ENCODE results near the gene YWHAE. TPM values are rescaled to one million over a fixed set of nuclear protein-coding genes. Genes with fewer than 3 reads are reported as not detected.

YWHAE gene
- total and polyA plus RNA-seq, 9 of the 15 experiments (the other 6 are each of a cell fraction or from before 2014, with no cell fraction given), result 184 to 727 (median 448) TPM

DNA sequence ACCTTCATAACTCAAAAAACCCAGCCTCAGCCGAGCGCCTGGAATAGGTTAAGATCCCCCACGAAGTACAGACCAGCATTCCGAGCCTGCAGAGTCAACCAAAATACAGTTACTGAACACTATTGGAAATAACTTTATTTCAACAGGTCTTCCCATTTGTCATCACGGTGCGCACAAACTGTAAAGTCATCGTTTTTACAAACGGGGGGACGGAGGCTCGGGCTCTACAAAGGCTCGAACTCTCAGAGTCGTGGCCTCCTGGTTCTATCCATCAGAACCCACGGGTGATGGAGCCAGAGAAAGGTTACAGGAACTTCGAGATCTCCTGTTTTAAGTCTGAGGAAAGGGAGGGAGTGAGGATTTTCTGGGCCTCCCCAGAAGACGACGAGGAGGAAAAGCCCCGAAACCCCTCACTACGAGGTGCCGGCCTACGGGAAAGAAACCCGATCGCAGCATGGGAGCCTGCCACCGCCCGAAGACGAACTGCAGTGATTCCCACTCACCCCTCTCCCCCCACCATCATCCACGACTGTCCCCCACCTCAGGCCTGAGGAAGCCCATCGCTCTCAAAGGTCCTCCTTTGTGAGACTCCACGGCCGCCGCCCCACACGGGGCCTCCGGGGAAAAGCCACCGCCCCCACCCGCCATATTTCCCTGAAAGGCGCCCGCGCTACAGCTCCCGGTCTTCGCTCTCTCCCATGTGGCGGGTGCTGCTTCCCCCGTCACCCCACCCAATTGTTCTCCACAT is 917 bp downstream of the YWHAE start:
- DNase-seq (ENCODE audit: extremely low read depth in 1 of 4, low spot score in 3 of 4) (peak in 2 of 4 experiments; percentile 22 to 45), ATAC-seq (peak; percentile 56), FAIRE-seq (peak; percentile 56)
- intact Hi-C loops (cut with micrococcal nuclease), result no loop called here
- Histone ChIP-seq H3K27me3 (ENCODE audit: control insufficient read depth in 2 of 2, insufficient read depth in 2 of 2, low read length in 2 of 2) (no peaks in the 10 kb centered on the region), H3K4me1 (replicated peaks in 1 of 2; ENCODE audit: control insufficient read depth in 2 of 2, insufficient read depth in 2 of 2, low read length in 2 of 2) (peaks cover 8 to 15% of the 10 kb centered on the region in 2 experiments; a peak in 4 of 5 replicates), H3K36me3 (ENCODE audit: control insufficient read depth, insufficient read depth, low read length) (peaks cover 28% of the 10 kb centered on the region; the same call in 2 of the 3 replicates), H4K20me1 (replicated peaks; ENCODE audit: control insufficient read depth, insufficient read depth, low read length) (peaks cover 35% of the 10 kb centered on the region), H3K27ac (ENCODE audit: extremely low read depth, low read depth, low read length) (peak overlapping the region; percentile 99), H2AFZ (ENCODE audit: low read depth, low read length) (0 out of 2 replicates have a peak overlapping the region, but pooled peaks have one; percentile 63), H3K4me2 (ENCODE audit: insufficient read depth, low read length) (peak overlapping the region; percentile 89), H3K9ac (ENCODE audit: insufficient read depth in 1 of 2, low read depth in 2 of 2, low read length in 2 of 2) (peak overlapping the region; percentile 95 to 100), H3K9me3 (replicated peaks; ENCODE audit: control insufficient read depth, insufficient read depth, low read depth, low read length) (no peaks in the 10 kb centered on the region), H3K4me3 (peak overlapping the region; percentile 98), H3K79me2 (ENCODE audit: control insufficient read depth, insufficient read depth, low read length) (peaks cover 59% of the 10 kb centered on the region), H3K9me1 (ENCODE audit: control insufficient read depth, insufficient read depth, low read length) (no peaks in the 10 kb centered on the region)
- in situ Hi-C loops (cut with MboI), result no loop called here
- POLR2A ChIA-PET, result interaction anchor here (0.6 to 1.4 kb wide), 3 partner anchors 8 to 116 kb away, joined by 3 to 17 read pairs (median 5); no protein-coding TSS in a partner anchor
- WGBS (ENCODE audit: insufficient coverage, low coverage, missing lambda C conversion rate), result under 1% methylated on average over 30 of the region's 41 CpGs
- CTCF ChIA-PET (ENCODE audit: low intra/inter-chr PET ratio), result no interaction called here
- BruUV-seq (replicated peaks), result no TSS peak
- TF ChIP-seq MAFG (tag; conservative IDR thresholded peaks at IDR 0.05) (peak; percentile 72; the same call in 1 of the 2 replicates), SIN3A (IDR thresholded peaks at IDR 0.05; ENCODE audit: borderline replicate concordance in 2 of 2, control insufficient read depth in 1 of 2, low read depth in 2 of 2, low read length in 2 of 2) (peak in 1 of 2 experiments; percentile 9; a peak in 1 of 4 replicates), HDAC1 (IDR thresholded peaks at IDR 0.05) (peak in 1 of 2 experiments; percentile 25; a peak in 1 of 4 replicates), RFX1 (IDR thresholded peaks at IDR 0.05) (no peak), FOXK2 (conservative IDR thresholded peaks at IDR 0.05 in 1 of 2, IDR thresholded peaks at IDR 0.05 in 1 of 2; ENCODE audit: low read depth in 2 of 2) (no peak), RBFOX2 (IDR thresholded peaks at IDR 0.05; ENCODE audit: low read depth, low read length) (peak; percentile 60; the same call in 1 of the 2 replicates), PTRF (tag; IDR thresholded peaks at IDR 0.05) (no peak), DNMT1 (IDR thresholded peaks at IDR 0.05) (no peak), TOE1 (IDR thresholded peaks at IDR 0.05; ENCODE audit: borderline replicate concordance) (no peak), TOE1 (CRISPR knock-in tag; IDR thresholded peaks at IDR 0.05; ENCODE audit: borderline replicate concordance, low read depth) (no peak), GTF2A2 (tag; IDR thresholded peaks at IDR 0.05) (no peak), KAT7 (CRISPR knock-in tag; IDR thresholded peaks at IDR 0.05; ENCODE audit: borderline replicate concordance) (peak; percentile 26; the same call in 1 of the 2 replicates), SRSF3 (IDR thresholded peaks at IDR 0.05; ENCODE audit: insufficient read depth, low read length) (0 out of 2 replicates have a peak, but pooled peaks have one; percentile 5), MAFF (IDR thresholded peaks at IDR 0.05; ENCODE audit: low read length) (peak; percentile 46; the same call in 1 of the 2 replicates), PCBP2 (IDR thresholded peaks at IDR 0.05; ENCODE audit: low read depth, low read length, poor library complexity, severe bottlenecking) (no peak), CHD2 (IDR thresholded peaks at IDR 0.05; ENCODE audit: low read depth, low read length) (no peak), ZNF77 (CRISPR knock-in tag; IDR thresholded peaks at IDR 0.05) (no peak), THRAP3 (IDR thresholded peaks at IDR 0.05; ENCODE audit: borderline replicate concordance) (no peak), NFE2 (IDR thresholded peaks at IDR 0.05; ENCODE audit: low read depth) (peak; percentile 20; the same call in 1 of the 2 replicates)

Data from K562 (cell line).